ENCODE results near the gene DDX42. TPM values are rescaled to one million over a fixed set of nuclear protein-coding genes. Genes with fewer than 3 reads are reported as not detected.

Gene DDX42
- total and polyA plus RNA-seq, 9 of the 15 experiments (the other 6 are each of a cell fraction or from before 2014, with no cell fraction given) = 16.5 to 149 (median 87.6) TPM

DNA sequence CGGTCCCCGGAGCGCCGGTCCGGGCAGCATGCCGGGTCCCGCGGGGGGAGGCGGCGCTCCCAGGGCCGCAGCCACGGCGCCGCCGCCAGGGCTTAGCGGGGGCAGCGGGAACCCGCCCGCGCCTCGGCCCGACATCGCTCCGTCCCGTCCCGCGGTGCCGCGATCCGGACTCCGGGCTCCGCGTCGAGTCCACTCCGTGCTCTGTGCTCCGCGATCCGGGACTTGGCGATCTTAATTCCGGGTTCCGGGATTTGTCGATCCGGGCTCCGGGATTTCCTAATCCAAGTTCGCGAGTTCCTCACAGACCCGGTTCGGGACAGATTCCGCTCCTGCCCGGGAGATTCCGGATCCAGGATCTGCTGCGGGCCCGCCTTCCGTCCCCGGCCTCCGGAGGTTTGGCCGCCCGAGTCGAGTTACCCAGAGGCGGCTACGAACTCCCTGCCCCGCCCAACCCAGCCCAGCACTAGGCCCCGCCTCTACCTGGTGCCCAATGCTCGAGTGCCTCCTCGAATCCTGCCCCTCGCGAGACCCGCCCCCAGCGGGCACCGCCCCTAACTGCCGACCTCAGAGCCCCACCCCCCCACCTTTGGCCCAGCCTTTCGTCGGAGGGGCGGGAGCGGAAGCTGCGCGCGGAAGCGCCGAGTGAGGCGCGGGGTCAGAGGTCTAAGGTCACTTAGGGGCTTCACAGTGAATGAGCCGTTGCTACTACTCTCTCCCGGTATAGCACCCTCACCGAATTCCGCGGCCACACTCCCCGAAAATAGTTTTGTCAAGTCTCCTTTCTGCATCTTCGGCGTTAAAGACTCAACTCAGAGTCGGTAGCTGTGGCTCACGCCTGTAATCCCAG, 68.8 kb downstream of the DDX42 start, which contains the start of gene SMARCD2 (continued):
- TF ChIP-seq THRAP3 (IDR thresholded peaks at IDR 0.05; ENCODE audit: borderline replicate concordance) = peak; percentile 100
- no peak for TF ChIP-seq ESRRB (CRISPR knock-in tag; IDR thresholded peaks at IDR 0.05; ENCODE audit: borderline replicate concordance)
- TF ChIP-seq CREBBP (IDR thresholded peaks at IDR 0.05; ENCODE audit: low read depth, low read length) = peak; percentile 71
- TF ChIP-seq, protein P1, sequence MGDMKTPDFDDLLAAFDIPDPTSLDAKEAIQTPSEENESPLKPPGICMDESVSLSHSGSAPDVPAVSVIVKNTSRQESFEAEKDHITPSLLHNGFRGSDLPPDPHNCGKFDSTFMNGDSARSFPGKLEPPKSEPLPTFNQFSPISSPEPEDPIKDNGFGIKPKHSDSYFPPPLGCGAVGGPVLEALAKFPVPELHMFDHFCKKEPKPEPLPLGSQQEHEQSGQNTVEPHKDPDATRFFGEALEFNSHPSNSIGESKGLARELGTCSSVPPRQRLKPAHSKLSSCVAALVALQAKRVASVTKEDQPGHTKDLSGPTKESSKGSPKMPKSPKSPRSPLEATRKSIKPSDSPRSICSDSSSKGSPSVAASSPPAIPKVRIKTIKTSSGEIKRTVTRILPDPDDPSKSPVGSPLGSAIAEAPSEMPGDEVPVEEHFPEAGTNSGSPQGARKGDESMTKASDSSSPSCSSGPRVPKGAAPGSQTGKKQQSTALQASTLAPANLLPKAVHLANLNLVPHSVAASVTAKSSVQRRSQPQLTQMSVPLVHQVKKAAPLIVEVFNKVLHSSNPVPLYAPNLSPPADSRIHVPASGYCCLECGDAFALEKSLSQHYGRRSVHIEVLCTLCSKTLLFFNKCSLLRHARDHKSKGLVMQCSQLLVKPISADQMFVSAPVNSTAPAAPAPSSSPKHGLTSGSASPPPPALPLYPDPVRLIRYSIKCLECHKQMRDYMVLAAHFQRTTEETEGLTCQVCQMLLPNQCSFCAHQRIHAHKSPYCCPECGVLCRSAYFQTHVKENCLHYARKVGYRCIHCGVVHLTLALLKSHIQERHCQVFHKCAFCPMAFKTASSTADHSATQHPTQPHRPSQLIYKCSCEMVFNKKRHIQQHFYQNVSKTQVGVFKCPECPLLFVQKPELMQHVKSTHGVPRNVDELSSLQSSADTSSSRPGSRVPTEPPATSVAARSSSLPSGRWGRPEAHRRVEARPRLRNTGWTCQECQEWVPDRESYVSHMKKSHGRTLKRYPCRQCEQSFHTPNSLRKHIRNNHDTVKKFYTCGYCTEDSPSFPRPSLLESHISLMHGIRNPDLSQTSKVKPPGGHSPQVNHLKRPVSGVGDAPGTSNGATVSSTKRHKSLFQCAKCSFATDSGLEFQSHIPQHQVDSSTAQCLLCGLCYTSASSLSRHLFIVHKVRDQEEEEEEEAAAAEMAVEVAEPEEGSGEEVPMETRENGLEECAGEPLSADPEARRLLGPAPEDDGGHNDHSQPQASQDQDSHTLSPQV (IDR thresholded peaks at IDR 0.05) = peak; percentile 35
- peak; percentile 81; the same call in 1 of the 2 replicates for TF ChIP-seq ERF (CRISPR knock-in tag; IDR thresholded peaks at IDR 0.05)
- TF ChIP-seq KDM5B (IDR thresholded peaks at IDR 0.05; ENCODE audit: insufficient replicate concordance, low read depth, low read length) = peak; percentile 45
- peak; percentile 6; the same call in 1 of the 2 replicates for TF ChIP-seq BCOR (IDR thresholded peaks at IDR 0.05)
- no peak for TF ChIP-seq CHCHD3 (CRISPR knock-in tag; IDR thresholded peaks at IDR 0.05)
- TF ChIP-seq ZNF41 (CRISPR knock-in tag; conservative IDR thresholded peaks at IDR 0.05) = peak; percentile 68
- TF ChIP-seq RBM17 (IDR thresholded peaks at IDR 0.05; ENCODE audit: borderline replicate concordance, low read depth, low read length) = no peak
- TF ChIP-seq SRSF3 (IDR thresholded peaks at IDR 0.05; ENCODE audit: insufficient read depth, low read length) = no peak
- TF ChIP-seq DMBX1 (CRISPR knock-in tag; IDR thresholded peaks at IDR 0.05; ENCODE audit: borderline replicate concordance) = peak; percentile 75; the same call in 1 of the 2 replicates
- peak; percentile 69 for TF ChIP-seq PRPF4 (IDR thresholded peaks at IDR 0.05; ENCODE audit: insufficient read depth, low read depth, low read length, poor library complexity, severe bottlenecking)
- no peak; the same call in 1 of the 2 replicates for TF ChIP-seq HDAC8 (tag; IDR thresholded peaks at IDR 0.05)
- TF ChIP-seq, protein P2, sequence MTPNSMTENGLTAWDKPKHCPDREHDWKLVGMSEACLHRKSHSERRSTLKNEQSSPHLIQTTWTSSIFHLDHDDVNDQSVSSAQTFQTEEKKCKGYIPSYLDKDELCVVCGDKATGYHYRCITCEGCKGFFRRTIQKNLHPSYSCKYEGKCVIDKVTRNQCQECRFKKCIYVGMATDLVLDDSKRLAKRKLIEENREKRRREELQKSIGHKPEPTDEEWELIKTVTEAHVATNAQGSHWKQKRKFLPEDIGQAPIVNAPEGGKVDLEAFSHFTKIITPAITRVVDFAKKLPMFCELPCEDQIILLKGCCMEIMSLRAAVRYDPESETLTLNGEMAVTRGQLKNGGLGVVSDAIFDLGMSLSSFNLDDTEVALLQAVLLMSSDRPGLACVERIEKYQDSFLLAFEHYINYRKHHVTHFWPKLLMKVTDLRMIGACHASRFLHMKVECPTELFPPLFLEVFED (CRISPR knock-in tag; conservative IDR thresholded peaks at IDR 0.05) = 0 out of 2 replicates have a peak, but pooled peaks have one; percentile 14
- TF ChIP-seq SMAD4 (CRISPR knock-in tag; conservative IDR thresholded peaks at IDR 0.05) = peak; percentile 98
- no peak for TF ChIP-seq ZNF57 (CRISPR knock-in tag; IDR thresholded peaks at IDR 0.05)
- no peak for TF ChIP-seq DACH1 (IDR thresholded peaks at IDR 0.05; ENCODE audit: partially characterized antibody)
- no peak for TF ChIP-seq PURB (CRISPR knock-in tag; IDR thresholded peaks at IDR 0.05; ENCODE audit: low read depth)
- TF ChIP-seq NR2F6 (CRISPR knock-in tag; IDR thresholded peaks at IDR 0.05) = peak; percentile 80
- peak; percentile 17; the same call in 1 of the 2 replicates for TF ChIP-seq CC2D1A (IDR thresholded peaks at IDR 0.05)
- TF ChIP-seq NRF1 (conservative IDR thresholded peaks at IDR 0.05 in 1 of 2, IDR thresholded peaks at IDR 0.05 in 1 of 2) = peak; percentile 86 to 88
- peak; percentile 100 for TF ChIP-seq NEUROD1 (IDR thresholded peaks at IDR 0.05; ENCODE audit: borderline replicate concordance, low read depth, low read length, partially characterized antibody)
- TF ChIP-seq ZKSCAN8 (CRISPR knock-in tag; IDR thresholded peaks at IDR 0.05) = no peak
